K562 (cell line): ENCODE results near the gene LYRM1. TPM values are rescaled to one million over a fixed set of nuclear protein-coding genes. Genes with fewer than 3 reads are reported as not detected.
A peak's percentile ranks its signal among the peaks of the same experiment; 100 is the strongest.

Experiments
- GABPB1 ChIP-seq: sonication (generic); formaldehyde crosslinking; IDR thresholded peaks from 2 replicates; pipeline ENCODE4 v1.8.0; 2022; ENCODE audit warnings: mild to moderate bottlenecking, missing genetic modification reagents
- POLR3A ChIP-seq: IDR thresholded peaks from 2 replicates; pipeline ENCODE4 v1.6.1; 2011; ENCODE audit warnings: borderline replicate concordance, mild to moderate bottlenecking, moderate library complexity; ENCODE audit not compliant: insufficient read length, insufficient read depth; ENCODE audit errors: extremely low read depth
- PRDM10 ChIP-seq: fragments of 450-650 bp; IDR thresholded peaks from 2 replicates; pipeline ENCODE4 v1.6.1; 2018; ENCODE audit not compliant: partially characterized antibody
- SIX5 ChIP-seq, 2 experiments: IDR thresholded peaks; 2 replicates each; pipeline ENCODE4 v1.6.1; 2011; ENCODE audit warnings: low read length in 2 of 2, borderline replicate concordance in 1 of 2, low read depth in 1 of 2, mild to moderate bottlenecking in 1 of 2, moderate library complexity in 1 of 2; ENCODE audit not compliant: insufficient read depth in 1 of 2
- ZNF280A ChIP-seq: fragments of 450-650 bp; IDR thresholded peaks from 2 replicates; pipeline ENCODE4 v1.6.1; 2018; ENCODE audit warnings: mild to moderate bottlenecking, low read depth; ENCODE audit not compliant: partially characterized antibody
- polyA plus RNA-seq, 8 experiments: library from polyadenylated mRNA; depleted of rRNA in 4 of 8; stranded (reverse) in 5 of 8; unstranded in 3 of 8; fragments of >200 nt; fragmentation: Nextera tagmentation in 2 of 8; fragmentation: Illumina TruSeq in 1 of 8; extraction: Ambion mirVana in 2 of 8; extraction: Trizol in 1 of 8; gene quantifications; 2 replicates each; pipeline versions ENCODE4 v1.2.1 to v1.2.3, GENCODE V29; 2011 to 2014; ENCODE audit warnings: inconsistent platforms in 1 of 8, missing spikeins in 1 of 8
- total RNA-seq, 7 experiments: library from RNA; depleted of rRNA in 6 of 7; stranded (reverse); fragments of >200 nt in 6 of 7; fragmentation: Illumina TruSeq in 2 of 7; extraction: Trizol in 2 of 7; gene quantifications; 2 replicates each; pipeline versions ENCODE4 v1.2.1 to v1.2.3, GENCODE V29; 2011 to 2021; ENCODE audit warnings: low replicate concordance in 1 of 7

Gene LYRM1
- total and polyA plus RNA-seq, 9 of the 15 experiments (the other 6 are each of a cell fraction or from before 2014, with no cell fraction given): 17.5 to 44.1 (median 32.7) TPM

- TF ChIP-seq POLR3A (no peak), PRDM10 (peak; percentile 100), SIX5 (IDR thresholded peaks at IDR 0.05; ENCODE audit: borderline replicate concordance in 1 of 2, insufficient read depth in 1 of 2, low read depth in 1 of 2, low read length in 2 of 2) (peak; percentile 29 to 42; a peak in 2 of 4 replicates), GABPB1 (CRISPR knock-in tag) (peak; percentile 80), ZNF280A (no peak)
These were observed at the start of gene LYRM1, which contains the start of gene DCUN1D3 (continued) for GRCh38 chr16:20900299-20901067.
